SKM-1 treated with dmso at 0.1 percent for 144 hours (cell line): Measurements from ENCODE around the gene SH3GLB1.

ENCODE experiments used
- DNase-seq: peaks from one replicate; lab custom pipeline; 2025; ENCODE audit not compliant: unreplicated experiment; lab: John Stamatoyannopoulos, UW

SH3GLB1 gene

DNA sequence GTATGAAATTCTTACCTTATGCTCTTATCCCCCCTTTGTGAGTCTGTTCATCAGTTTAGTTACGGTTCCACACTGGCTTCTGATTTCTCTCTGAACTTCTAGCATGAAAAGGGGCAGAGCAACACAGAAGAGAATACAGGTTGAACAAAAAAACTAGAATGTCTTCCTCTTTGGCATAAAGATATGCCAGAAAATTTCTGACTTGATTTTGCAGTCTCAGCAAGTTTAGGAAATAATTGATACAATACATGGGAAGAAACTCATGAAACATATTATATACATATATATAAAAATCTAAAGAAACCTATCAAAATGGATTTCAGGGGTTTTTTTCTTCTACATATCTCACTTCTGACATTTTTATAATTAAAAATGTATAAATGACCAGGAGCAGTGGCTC lies 27.0 kb downstream of the SH3GLB1 start:
- no peak for DNase-seq

DNA sequence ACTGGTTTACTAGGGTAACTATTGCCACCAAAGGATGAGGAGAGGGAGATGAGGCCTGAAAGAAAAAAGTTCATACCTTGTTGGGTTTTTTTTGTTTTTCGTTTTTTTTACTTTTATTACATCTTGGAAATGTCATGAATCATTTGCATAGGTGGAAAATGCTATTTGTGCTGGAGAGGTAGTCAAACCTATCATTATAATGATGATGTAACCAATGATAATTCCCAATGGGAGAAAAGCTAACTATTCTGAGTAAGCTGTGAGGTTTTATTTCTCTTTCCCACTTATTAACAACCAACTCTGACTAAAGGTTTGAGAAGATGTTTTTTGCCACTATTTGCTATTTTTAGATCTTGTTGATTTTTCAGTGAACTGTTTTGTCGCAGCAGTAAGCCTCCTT lies 29.0 kb downstream of the SH3GLB1 start:
- no peak for DNase-seq

DNA sequence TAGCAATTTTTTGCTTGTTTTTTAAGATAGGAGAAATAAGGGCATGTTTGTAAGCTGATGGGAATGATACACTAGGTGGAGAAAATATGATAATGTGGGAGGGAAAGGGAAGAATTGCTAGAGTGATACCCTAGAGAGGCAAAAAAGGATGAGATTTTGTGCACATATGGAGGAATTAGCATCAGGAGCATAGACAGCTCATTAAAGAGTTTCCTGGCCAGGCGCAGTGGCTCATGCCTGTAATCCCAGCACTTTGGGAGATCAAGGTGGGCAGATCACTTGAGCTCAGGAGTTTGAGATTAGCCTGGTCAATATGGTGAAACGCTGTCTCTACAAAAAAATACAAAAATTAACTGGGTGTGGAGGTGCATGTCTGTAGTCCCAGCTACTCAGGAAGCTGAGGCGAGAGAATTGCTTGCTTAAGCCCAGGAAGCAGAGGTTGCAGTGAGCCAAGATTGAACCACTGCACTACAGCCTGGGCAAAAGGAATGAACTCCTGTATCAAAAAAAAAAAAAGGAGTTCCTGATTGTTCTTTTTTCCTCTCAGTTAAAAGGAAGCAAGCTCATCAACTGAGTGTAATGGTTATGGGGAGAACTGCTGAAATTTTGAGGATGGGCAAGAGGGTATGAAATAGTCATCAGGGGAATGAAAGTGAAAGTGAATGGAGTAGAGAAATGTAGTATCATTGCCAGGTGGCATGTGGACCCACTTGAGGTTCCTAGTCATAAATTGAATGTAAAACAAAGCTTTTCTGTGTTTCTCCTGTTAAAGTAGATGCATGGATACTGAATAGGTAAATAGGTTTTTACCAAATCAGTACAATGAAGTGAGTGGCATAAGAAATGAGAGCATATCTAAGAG lies 35.5 kb downstream of the SH3GLB1 start:
- DNase-seq: no peak

DNA sequence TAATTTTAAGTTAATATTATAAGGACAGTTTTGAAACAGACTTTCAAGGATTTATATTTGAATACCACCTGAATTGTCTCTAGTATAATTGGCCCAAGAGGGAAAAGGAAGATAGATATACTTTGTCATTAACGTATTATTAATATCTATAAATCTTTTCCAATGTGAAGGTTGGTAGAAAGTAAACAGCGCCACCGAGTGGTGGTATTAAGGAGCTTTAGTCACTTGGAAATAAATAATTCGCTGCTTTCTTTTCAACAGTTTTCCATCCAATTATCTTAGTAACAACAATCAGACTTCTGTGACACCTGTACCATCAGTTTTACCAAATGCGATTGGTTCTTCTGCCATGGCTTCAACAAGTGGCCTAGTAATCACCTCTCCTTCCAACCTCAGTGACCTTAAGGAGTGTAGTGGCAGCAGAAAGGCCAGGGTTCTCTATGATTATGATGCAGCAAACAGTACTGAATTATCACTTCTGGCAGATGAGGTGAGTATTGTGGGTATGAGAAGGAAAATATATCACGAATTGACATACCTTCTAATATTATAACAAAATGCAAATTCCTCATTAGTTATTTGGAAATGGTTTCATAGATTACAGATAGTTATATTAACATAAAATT lies 37.7 kb downstream of the SH3GLB1 start:
- DNase-seq: peak; percentile 16

DNA sequence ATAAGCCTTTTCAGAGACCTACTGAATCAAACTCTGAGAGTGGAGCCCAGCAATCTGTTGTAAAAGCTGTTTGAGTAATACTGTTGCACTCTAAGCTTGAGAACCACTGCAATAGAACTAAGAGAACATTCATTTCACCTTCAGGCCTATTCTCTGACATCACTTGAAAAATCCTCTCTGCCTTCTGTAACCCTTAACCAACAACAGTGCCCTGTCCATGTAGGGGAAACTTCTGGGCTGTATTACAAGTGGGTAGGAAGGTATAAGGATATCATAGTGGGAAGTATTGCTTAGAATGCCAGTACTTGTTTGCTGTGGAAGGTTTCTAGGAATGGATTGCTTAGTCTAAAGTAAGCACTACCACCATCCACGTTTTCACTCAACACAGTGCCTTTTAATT lies 42.9 kb downstream of the SH3GLB1 start:
- no peak for DNase-seq

DNA sequence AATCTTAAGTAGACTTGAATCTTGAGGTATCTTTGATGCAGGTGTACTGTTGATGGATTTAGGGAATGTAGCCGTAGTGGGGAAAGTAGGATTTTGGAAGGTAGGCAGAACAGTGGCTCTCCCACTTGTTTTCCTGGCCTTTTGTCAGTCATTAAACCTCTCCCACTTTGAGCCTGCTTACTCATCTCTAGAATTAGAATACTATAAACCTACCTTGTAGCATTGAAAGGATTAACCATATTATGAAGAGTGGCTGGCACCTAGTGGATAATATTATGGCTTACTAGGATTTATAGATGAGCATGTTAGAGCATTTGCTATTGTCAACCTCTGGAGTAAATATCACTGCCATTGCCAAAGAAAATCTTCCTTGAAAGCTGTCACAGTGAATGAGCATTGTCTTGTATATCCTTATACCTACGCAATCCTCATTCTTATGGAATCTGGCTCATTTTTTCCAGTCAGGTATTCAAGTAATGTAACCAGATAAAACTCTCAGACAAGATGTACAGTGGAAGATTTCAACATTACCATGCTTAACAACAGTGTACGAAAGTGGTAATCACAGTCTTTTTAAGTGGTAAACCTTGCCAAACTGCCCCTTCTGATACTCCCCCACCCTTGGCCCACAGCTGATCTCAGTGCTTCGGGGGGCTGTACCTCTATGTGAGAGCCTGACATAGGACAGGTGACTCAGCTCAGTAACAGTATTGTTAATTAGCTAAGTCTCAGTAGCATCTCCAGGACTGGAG lies 44.4 kb downstream of the SH3GLB1 start:
- no peak for DNase-seq

DNA sequence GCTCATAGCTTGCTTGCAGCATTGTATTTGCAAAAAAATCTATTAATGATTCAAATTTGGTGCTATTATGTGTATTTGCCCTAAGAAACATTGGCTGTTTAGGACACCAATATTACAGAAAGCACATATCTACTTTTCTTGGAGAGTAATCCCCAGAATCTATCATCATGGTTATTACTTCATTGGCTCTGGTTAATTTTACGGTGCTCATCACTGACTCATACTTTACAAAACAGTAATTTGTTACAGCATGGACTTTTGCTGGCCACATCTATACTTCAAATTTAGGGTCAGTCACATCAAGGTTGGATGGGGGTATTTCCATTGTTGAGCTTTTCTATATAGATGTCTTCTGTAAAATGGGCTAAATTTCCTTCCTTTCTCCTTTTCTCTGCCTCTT lies 45.7 kb downstream of the SH3GLB1 start:
- no peak for DNase-seq

DNA sequence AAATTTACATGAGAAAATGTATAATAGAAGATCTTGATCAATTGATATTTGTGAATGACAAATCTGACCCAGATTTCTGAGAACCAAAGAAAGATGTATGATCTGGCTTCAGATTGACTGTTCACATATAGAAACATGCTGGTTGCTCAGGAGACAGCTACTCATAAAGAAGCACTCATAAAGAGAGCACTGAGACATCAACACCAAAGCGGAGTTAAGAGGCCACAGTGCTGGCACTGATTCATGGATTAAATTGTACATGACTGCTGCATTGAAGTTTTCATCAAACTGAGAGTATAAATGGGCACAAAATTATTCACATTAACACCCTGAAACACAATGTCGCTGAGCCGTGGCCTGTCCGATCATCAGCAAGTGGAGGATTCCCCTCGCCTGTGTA lies 46.2 kb downstream of the SH3GLB1 start:
- no peak for DNase-seq

DNA sequence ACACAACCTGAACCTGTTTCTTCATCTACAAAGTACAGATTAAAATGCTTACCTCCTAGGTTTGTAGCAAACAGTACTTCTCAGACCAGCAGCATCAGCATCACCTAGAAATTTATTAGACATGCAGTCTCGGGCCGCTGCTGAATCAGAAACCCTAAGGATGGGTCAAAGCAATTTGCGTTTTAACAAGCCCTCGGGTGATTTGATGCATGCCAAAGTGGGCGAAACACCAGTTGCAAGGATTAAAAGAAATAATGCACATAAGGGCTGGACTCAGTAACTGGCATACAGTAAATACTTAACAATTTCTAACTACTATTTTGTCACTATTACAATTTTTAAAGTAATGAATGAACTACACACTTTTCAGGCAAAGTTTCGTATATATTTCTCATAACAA lies 47.5 kb downstream of the SH3GLB1 start:
- no peak for DNase-seq

DNA sequence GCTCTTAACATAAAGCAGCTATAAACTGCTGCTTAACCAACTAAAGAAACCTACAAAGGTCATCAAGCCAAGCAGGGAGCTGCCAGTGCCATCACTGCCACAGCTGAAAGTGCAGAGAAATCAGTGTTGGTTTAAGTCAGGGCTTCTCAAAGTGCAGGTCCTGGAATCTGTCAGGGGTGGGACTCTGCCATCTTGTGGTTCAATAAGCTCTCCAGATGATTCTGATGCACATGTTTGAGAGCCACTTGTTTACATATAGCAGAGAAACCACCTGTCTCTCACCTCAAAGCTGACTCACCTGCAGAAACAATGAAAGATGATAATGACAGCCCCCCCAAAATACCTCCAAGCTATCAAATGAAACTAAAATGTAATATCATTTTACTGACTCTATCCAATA lies 49.3 kb downstream of the SH3GLB1 start:
- no peak for DNase-seq

DNA sequence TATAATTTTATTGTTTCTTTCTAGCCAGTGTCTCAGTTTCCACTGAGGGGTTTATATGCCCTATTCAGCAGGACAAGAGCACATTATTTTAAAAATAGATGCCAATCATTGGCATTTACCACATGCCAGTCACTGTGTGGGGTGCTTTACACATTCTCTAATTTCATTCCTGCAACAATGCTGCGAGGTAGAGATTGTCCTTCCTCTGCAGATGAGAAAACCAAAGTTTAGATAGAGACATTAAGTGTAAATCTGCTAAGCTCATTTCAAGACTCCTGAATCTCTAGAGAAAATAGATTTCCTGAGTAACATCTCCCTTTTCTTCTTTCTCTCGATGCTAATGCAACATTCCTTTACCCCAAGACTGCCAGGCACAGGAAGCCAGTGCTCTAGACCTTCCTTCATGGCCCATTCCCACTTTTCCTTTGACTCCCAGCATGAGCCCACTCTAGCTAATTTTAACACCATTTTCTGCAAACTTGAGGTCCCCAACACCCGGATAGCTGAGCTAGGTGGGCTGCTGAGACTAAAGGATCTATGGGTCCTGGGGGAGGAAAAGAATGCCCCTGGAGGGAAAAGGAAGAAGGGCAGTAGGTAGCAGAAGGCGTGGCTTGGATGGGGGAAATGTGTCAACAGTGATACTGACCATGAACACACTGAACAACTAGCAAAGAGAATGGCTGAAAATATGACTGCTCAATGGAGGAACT lies 50.0 kb downstream of the SH3GLB1 start:
- DNase-seq: no peak

DNA sequence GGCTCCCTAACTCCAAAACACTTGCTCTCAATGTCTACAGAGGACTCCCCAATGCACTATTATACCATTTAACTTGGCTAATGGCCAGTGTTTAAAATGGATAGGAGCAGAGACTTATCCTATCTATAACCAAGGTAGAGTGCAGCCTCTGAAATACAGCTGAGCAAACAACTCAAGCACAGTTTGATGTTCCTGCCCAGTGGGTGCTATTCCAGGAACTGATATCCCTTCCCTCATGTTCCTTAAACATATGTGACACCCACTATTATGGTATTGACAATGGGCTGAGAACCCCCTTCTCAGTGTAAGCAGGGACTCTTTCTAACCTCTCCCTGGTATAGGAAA lies 51.7 kb downstream of the SH3GLB1 start:
- DNase-seq: no peak

DNA sequence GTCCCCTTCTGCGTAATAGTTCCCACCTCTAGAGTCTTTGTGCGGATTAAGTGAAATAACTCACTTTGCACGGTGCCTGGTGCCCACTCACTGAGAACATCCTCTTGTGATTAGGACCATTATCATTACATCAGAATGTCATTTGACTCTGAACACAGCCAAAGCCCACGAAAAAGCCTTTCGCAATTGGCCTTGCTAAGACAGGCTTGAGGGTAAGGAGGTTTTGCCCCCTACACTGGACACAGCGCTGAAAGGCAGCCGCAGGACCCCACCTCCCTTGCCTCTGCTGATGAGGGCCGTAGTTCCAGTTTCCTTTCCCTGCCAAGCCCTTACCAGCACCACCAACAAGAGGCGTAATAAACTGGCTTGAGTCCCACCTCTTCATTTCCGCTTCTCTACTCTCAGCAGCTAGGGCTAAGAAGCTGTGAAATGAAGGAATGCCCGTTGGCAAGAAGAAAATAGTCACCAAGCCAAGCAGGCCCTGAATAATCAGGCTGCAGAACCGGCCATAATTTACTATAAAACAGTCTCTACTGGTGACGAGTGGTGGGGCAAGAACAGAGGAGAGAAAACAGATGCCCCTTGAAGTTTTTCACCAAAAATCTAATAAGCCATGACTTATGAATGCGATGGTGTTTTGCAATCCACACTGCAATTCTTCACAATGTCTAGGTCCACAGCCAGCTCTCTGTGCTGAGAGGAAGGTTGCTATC lies 53.1 kb downstream of the SH3GLB1 start:
- DNase-seq: no peak

DNA sequence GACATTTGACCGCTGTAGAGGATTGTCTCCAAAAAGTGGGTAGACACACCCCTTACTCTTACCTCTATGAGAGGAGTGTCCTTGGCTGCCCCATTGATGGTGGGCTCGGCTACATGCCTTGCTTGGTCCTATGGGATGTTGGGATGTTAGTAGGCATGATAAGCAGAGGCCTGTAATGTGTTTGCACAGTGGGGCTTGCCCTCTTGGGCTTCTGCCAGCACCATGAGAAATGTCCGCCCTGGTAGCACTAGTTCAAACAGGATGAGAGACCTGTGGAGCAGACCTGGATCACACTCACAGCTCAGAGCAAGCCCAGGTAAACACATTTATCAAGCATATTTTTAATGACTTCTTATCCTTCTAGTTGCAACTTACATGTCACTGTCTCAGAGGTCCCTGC lies 54.2 kb downstream of the SH3GLB1 start:
- no peak for DNase-seq

DNA sequence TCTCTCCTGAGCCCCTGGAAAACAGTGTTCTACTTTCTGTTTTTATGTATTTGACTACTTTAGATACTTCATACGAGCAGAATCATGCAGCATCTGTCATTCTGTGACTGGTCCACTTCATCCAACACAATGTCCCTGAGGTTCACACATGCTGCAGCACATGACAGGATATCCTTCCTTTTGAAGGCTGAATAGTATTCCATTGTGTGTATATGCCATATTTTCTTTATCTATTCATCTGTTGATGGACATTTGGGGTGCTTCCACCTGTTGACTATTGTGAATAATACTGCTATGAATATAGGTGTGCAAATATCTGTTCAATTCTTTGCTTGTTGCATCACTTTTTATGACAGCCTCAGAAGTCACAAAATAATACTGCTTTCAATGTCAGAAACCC lies 55.8 kb downstream of the SH3GLB1 start:
- DNase-seq: no peak

DNA sequence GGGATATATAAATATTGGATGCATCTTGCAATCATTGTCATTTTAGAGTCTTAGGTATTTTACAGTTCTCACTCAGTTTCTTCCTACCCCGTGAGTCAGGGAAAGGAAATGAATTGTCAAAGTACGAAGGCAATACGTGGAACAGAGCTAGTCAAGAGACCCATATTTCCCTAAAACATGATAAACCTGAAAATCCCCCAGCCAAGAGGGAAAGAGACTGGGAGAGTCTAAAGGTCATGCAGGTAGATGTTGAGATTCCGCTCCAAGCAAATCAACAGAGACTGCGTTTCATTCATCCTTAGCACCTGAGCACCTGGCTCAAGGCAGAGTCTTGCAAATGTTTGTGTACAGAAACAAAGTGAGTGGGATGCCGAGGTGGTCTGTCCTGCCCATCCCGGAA lies 58.0 kb downstream of the SH3GLB1 start:
- no peak for DNase-seq

DNA sequence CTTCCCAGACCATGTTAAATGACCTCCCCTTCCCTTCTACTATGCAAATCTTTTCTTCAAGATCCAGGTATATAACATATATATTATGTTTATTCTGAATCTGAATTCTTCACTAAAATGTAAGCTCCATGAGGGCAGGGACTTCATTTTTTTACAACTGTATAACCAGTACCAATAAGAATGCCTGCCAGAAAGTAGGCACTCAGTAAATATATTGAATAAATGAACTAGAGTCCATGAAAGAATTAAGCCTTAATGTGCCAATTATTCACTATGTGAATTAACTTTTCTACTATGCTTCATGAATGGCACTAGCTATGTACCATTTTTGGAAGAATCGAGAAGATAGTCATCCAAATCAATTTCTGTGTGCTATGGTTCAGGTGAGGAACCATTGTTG lies 60.1 kb downstream of the SH3GLB1 start:
- no peak for DNase-seq

DNA sequence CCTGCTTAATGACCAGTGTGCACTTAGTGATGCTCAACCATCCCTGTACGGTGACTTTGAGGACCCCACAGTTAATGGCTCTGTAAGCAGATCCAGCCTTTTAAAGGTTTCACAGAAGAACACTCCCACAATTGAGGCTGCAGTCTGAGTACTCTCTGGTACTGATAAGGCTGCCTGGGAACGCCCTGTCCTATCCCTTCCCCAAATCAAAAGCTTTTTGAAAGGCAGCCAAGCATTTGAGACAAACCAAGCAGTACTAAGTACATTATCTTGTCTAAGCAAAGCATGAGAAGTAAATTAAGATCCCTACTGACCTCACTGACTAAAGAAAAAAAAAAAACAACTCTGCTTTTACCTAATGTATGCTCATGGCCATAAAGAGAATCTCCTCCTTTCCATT lies 60.7 kb downstream of the SH3GLB1 start:
- no peak for DNase-seq

DNA sequence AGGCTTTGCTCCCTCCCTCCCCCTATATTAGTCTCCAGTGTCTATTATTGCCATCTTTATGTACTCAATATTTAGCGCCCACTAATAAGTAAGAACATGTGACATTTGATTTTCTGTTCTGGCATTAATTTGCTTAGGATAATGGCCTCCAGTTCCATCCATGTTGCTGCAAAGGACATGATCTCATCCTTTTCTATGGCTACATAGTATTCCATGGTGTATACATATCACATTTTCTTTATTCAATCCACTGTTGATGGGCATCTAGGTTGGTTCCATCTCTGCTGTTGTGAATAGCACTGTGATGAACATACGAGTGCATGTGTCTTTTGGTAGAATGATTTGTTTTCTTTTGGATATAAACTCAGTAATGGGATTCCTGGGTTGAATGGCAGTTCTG lies 61.3 kb downstream of the SH3GLB1 start:
- DNase-seq: no peak

DNA sequence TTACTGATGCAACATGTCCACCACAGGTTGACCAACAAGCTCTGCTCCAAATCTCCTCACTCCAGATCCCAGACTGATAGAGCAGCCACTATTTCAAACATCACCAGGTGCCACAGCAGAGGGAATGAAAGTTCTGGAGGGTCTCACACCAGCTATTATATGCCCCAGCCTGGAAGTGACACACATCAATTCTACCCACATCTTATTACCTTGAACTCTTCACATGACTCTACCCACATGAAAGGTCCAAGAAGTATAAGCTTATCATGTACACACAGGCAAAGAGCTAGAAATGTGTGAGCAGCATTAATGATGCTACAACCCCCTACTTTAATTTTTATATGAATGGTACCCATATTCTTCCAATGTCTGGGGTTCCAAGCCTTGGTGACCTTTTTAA lies 64.2 kb downstream of the SH3GLB1 start:
- no peak for DNase-seq

DNA sequence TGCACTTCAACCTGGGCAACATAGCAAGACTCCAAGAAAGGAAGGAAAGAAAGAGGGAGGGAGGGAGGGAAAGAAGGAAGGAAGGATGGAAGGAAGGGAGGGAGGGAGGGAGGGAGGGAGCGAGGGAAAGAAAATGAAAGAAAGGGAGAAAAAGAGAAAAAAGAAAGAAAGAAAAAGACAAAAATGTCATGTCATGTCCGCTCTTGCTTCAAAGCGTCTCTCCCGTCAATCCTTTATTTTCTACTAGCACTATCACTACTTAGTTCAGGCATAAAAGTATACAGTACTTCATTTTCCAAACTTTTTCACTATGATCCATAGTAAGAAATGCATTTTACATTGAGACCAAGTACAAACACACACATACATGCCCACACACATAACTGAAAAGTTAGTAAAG lies 64.7 kb downstream of the SH3GLB1 start:
- DNase-seq: no peak
